ENCODE data around the gene HMOX2.

Gene HMOX2

DNA sequence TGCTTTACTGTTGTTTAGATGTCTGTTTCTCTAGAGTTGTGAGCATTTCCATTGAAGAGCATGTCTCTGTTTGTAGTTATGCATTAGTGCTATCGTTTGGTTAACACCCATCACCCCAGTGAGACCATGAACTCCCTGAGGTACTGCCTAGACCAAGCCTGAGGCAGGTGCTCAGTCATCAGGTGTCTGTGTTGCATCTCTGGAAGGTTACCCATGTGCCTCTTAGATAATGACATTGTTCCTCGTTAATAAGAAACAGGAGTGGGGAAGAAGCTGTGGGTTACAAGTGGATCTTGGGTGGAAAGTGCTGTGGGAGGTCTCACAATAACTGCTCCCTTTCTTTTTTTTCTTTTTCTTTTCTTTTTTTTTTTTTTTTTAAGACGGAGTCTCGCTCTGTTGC is 32.2 kb upstream of the HMOX2 start:
- Histone ChIP-seq H3K9me3 (ENCODE audit: control insufficient read depth in 2 of 2, low read length in 2 of 2) (no peaks in the 10 kb centered on the region), H3K27me3 (ENCODE audit: control insufficient read depth in 1 of 2, insufficient read depth in 2 of 2, low read length in 2 of 2) (no peaks in the 10 kb centered on the region), H3K36me3 (ENCODE audit: control insufficient read depth in 2 of 2, insufficient read depth in 2 of 2, low read length in 2 of 2) (peaks cover 62 to 66% of the 10 kb centered on the region in 2 donors), H3K9ac (ENCODE audit: low read length in 2 of 2) (no peak overlapping the region), H3K4me1 (ENCODE audit: control insufficient read depth, insufficient read depth, low read length) (no peaks in the 10 kb centered on the region), H3K27ac (ENCODE audit: low read length) (no peak overlapping the region), H3K4me3 (ENCODE audit: low read length in 2 of 2) (no peak overlapping the region)

DNA sequence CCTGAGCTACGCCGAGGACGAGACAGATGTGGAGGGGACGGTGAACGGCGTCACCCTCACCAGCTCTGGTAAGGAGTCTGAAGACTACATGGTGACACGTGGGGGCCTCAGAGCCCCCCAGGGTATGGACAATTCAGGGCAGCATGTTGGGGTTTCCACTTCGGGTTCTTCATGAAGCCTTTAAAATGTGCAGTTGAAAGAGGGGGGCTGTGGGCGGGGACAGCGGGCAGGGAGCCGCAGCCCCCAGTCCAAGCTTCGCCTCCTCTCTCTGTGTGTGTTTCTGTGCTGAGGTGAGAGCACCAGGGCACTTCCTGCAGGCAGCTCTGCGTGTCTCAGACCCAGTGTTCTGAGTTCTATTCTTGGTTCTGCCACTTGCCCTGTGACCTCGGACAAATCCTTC is 25.8 kb upstream of the HMOX2 start:
- Histone ChIP-seq H3K27me3 (ENCODE audit: control insufficient read depth in 1 of 2, insufficient read depth in 2 of 2, low read length in 2 of 2) (no peaks in the 10 kb centered on the region), H3K27ac (ENCODE audit: low read length) (no peak overlapping the region), H3K36me3 (ENCODE audit: control insufficient read depth in 2 of 2, insufficient read depth in 2 of 2, low read length in 2 of 2) (peaks cover 50 to 58% of the 10 kb centered on the region in 2 donors), H3K4me1 (ENCODE audit: control insufficient read depth, insufficient read depth, low read length) (no peaks in the 10 kb centered on the region), H3K9me3 (ENCODE audit: control insufficient read depth in 2 of 2, low read length in 2 of 2) (no peaks in the 10 kb centered on the region), H3K9ac (ENCODE audit: low read length in 2 of 2) (no peak overlapping the region), H3K4me3 (ENCODE audit: low read length in 2 of 2) (no peak overlapping the region)

DNA sequence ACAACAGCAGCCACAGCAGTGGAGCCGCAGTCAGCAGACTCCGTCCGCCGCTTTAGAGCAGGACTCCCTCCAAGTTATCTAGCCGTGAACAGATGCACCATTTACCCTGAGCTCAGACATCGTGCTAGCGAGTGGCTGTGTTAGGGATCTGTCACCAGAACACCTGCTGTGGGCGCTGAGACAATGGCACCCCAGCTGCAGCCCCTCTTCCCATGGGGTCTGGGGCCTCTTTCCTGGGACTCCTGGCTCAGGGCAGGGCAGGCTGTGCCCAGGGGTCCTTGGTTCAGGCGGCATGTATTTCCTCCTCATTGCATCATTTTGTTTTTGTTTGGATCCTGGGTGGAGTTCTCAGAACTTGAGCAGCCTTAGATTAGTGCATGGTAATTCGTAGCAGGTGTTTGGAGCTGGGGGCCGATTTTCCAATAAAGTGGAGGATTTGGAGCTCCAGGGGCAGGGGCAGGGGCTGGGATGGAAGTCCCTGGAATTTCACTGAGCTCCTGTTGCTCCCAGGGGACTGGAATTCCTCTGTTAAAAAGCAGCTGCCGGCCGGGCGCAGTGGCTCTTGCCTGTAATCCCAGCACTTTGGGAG is 25.2 kb upstream of the HMOX2 start:
- Histone ChIP-seq H3K36me3 (ENCODE audit: control insufficient read depth in 2 of 2, insufficient read depth in 2 of 2, low read length in 2 of 2) (peaks cover 55 to 59% of the 10 kb centered on the region in 2 donors), H3K4me1 (ENCODE audit: control insufficient read depth, insufficient read depth, low read length) (no peaks in the 10 kb centered on the region), H3K4me3 (ENCODE audit: low read length in 2 of 2) (no peak overlapping the region), H3K27me3 (ENCODE audit: control insufficient read depth in 1 of 2, insufficient read depth in 2 of 2, low read length in 2 of 2) (no peaks in the 10 kb centered on the region), H3K27ac (ENCODE audit: low read length) (no peak overlapping the region), H3K9me3 (ENCODE audit: control insufficient read depth in 2 of 2, low read length in 2 of 2) (no peaks in the 10 kb centered on the region), H3K9ac (ENCODE audit: low read length in 2 of 2) (no peak overlapping the region)

DNA sequence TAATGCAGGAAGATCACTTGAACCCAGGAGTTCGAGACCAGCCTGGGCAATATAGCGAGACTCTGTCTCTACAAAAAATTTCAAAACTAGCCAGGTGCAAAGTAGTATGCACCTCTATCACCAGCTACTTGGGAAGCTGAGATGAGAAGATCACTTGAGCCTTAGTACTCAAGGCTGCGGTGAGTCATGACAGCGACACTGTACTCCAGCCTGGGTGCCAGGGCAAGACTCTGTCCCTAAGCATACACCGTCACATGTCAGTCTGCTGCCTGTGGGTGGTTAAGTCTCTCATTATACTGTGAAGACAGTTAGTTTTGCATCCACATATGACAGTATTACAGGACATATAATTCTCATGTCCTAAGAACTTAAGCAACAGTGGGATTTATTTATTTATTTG is 23.5 kb upstream of the HMOX2 start:
- Histone ChIP-seq H3K9me3 (ENCODE audit: control insufficient read depth in 2 of 2, low read length in 2 of 2) (no peaks in the 10 kb centered on the region), H3K36me3 (ENCODE audit: control insufficient read depth in 2 of 2, insufficient read depth in 2 of 2, low read length in 2 of 2) (peaks cover 58 to 59% of the 10 kb centered on the region in 2 donors), H3K27me3 (ENCODE audit: control insufficient read depth in 1 of 2, insufficient read depth in 2 of 2, low read length in 2 of 2) (no peaks in the 10 kb centered on the region), H3K9ac (ENCODE audit: low read length in 2 of 2) (no peak overlapping the region), H3K4me3 (ENCODE audit: low read length in 2 of 2) (no peak overlapping the region), H3K4me1 (ENCODE audit: control insufficient read depth, insufficient read depth, low read length) (no peaks in the 10 kb centered on the region), H3K27ac (ENCODE audit: low read length) (no peak overlapping the region)

DNA sequence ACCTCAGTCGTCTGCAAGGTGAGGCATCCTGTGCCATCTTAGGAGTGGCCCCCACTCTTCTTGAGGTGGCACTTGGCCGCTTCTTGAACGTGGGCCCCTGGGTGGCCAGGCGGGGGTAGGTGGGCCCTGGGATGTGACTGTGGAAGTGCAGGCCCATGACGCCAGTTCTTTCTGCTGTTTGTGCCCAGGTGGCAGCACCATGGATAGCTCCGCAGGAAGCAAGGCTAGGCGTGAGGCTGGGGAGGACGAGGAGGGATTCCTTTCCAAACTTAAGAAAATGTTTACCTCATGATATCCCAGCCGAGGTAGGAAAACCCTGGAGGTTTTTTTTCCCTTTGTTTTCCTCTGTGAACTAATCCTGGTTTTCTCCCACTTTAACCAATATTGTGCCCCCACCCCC is 21.6 kb upstream of the HMOX2 start:
- H3K27ac ChIP-seq (ENCODE audit: low read length): no peak overlapping the region
- H3K9ac ChIP-seq (ENCODE audit: low read length in 2 of 2): no peak overlapping the region
- H3K27me3 ChIP-seq (ENCODE audit: control insufficient read depth in 1 of 2, insufficient read depth in 2 of 2, low read length in 2 of 2): no peaks in the 10 kb centered on the region
- H3K36me3 ChIP-seq (ENCODE audit: control insufficient read depth in 2 of 2, insufficient read depth in 2 of 2, low read length in 2 of 2): peaks cover 52 to 55% of the 10 kb centered on the region in 2 donors
- H3K4me3 ChIP-seq (ENCODE audit: low read length in 2 of 2): no peak overlapping the region
- H3K4me1 ChIP-seq (ENCODE audit: control insufficient read depth, insufficient read depth, low read length): no peaks in the 10 kb centered on the region
- no peaks in the 10 kb centered on the region for H3K9me3 ChIP-seq (ENCODE audit: control insufficient read depth in 2 of 2, low read length in 2 of 2)

DNA sequence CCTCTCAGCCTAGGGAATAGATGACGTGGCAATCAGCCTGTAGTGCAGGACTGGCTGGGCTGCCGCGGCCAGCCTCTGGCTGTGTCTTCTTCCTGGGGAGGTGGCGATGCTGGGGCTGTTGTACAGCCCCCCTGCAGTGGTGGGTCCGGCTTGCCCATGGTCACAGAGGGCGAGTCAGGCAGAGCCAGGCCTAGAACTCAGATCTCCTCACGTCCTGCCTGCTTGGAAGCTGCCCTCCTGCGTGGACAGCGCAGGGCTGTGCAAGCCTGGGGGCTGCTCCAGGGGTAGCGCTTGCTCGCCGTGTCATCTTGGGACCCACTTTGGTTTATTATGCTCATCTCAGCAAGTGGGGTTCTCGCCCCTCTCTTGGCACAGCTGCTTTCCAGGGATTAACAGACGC is 21.1 kb upstream of the HMOX2 start:
- no peaks in the 10 kb centered on the region for H3K4me1 ChIP-seq (ENCODE audit: control insufficient read depth, insufficient read depth, low read length)
- no peak overlapping the region for H3K27ac ChIP-seq (ENCODE audit: low read length)
- H3K36me3 ChIP-seq (ENCODE audit: control insufficient read depth in 2 of 2, insufficient read depth in 2 of 2, low read length in 2 of 2): peaks cover 50 to 54% of the 10 kb centered on the region in 2 donors
- no peak overlapping the region for H3K4me3 ChIP-seq (ENCODE audit: low read length in 2 of 2)
- no peaks in the 10 kb centered on the region for H3K9me3 ChIP-seq (ENCODE audit: control insufficient read depth in 2 of 2, low read length in 2 of 2)
- H3K9ac ChIP-seq (ENCODE audit: low read length in 2 of 2): no peak overlapping the region
- no peaks in the 10 kb centered on the region for H3K27me3 ChIP-seq (ENCODE audit: control insufficient read depth in 1 of 2, insufficient read depth in 2 of 2, low read length in 2 of 2)

DNA sequence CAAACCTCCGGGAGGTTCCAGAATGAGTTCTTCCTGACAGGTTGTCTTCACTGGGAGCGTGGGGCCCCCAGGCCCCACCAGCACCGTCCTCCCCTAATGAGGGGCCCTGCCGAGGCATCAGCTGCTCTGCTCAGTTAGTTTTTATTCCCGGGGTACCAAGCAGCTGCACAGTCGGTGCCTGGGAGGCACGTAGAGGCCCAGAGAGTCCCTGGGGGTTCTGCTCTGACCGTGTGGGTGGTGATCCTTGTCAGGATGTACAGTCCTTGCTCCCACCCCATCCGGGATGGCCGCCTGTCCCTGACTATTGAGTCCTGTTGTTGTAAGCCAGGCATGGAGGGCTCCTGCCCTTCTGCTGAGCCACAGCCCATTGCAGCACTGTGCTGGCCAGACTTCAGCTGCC is 20.2 kb upstream of the HMOX2 start:
- peaks cover 42 to 45% of the 10 kb centered on the region in 2 donors for H3K36me3 ChIP-seq (ENCODE audit: control insufficient read depth in 2 of 2, insufficient read depth in 2 of 2, low read length in 2 of 2)
- no peak overlapping the region for H3K27ac ChIP-seq (ENCODE audit: low read length)
- no peak overlapping the region for H3K9ac ChIP-seq (ENCODE audit: low read length in 2 of 2)
- no peaks in the 10 kb centered on the region for H3K4me1 ChIP-seq (ENCODE audit: control insufficient read depth, insufficient read depth, low read length)
- H3K4me3 ChIP-seq (ENCODE audit: low read length in 2 of 2): no peak overlapping the region
- no peaks in the 10 kb centered on the region for H3K27me3 ChIP-seq (ENCODE audit: control insufficient read depth in 1 of 2, insufficient read depth in 2 of 2, low read length in 2 of 2)
- no peaks in the 10 kb centered on the region for H3K9me3 ChIP-seq (ENCODE audit: control insufficient read depth in 2 of 2, low read length in 2 of 2)

DNA sequence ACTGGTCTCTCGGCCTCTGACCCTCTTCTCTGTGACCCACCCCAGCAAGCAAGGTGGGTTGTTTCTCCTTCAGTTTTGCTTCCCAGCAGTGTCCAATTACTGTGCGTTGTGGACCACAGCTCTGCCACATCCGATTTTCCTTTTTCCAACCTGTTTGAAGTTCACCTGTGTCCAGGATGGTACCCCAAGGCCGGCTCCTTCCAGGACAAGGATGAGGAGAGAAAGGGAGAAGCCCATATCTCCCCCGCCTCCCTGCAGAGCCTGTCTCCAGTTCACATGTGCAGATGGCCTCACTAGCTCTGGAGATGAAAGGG is 15.3 kb upstream of the HMOX2 start:
- Histone ChIP-seq H3K4me3 (ENCODE audit: low read length in 2 of 2) (no peak overlapping the region), H3K4me1 (ENCODE audit: control insufficient read depth, insufficient read depth, low read length) (no peaks in the 10 kb centered on the region), H3K27ac (ENCODE audit: low read length) (no peak overlapping the region), H3K9ac (ENCODE audit: low read length in 2 of 2) (no peak overlapping the region), H3K27me3 (ENCODE audit: control insufficient read depth in 1 of 2, insufficient read depth in 2 of 2, low read length in 2 of 2) (no peaks in the 10 kb centered on the region), H3K36me3 (ENCODE audit: control insufficient read depth in 2 of 2, insufficient read depth in 2 of 2, low read length in 2 of 2) (peaks cover 29 to 31% of the 10 kb centered on the region in 2 donors), H3K9me3 (ENCODE audit: control insufficient read depth in 2 of 2, low read length in 2 of 2) (no peaks in the 10 kb centered on the region)

DNA sequence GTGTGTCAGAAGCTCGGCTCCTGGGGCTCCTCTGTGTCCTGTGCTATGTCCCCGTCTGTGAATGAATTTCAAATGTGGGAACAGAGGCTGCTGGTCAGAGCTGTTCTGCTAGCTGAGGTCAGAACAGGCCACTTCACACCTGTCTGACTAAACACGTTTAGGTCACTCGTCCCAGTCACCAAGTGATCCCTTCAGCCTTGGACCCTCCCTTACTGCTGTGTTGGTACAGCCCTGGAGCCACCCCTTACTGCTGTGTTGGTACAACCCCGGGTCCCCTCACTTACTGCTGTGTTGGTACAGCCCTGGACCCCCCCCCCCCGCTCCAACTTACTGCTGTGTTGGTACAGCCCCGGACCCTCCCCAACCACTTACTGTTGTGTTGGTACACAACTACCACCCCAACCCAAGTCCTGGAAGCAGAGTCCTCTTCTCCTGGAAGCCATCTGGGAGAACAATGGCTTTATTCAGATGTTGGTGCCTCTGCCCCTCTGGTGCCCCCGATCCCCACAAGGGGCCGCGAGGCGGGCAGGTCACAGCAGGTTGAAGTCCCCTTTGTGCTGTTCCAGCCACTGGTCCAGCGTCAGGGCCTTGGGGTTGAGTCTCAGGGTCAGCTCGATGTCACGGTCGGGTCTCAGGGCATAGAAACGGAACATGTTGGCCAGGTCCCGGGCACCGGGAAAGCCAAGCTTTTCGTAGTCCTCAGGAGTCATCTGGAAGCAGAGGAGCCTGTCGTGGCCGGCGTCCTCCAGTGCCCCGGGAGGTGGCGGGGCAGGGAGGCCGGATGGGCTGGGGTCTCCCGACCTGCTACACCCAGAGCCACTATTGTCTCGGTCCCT is 14.7 kb upstream of the HMOX2 start:
- Histone ChIP-seq H3K4me3 (ENCODE audit: low read length in 2 of 2) (no peak overlapping the region), H3K9ac (ENCODE audit: low read length in 2 of 2) (no peak overlapping the region), H3K27ac (ENCODE audit: low read length) (no peak overlapping the region), H3K27me3 (ENCODE audit: control insufficient read depth in 1 of 2, insufficient read depth in 2 of 2, low read length in 2 of 2) (no peaks in the 10 kb centered on the region), H3K4me1 (ENCODE audit: control insufficient read depth, insufficient read depth, low read length) (no peaks in the 10 kb centered on the region), H3K9me3 (ENCODE audit: control insufficient read depth in 2 of 2, low read length in 2 of 2) (no peaks in the 10 kb centered on the region), H3K36me3 (ENCODE audit: control insufficient read depth in 2 of 2, insufficient read depth in 2 of 2, low read length in 2 of 2) (peaks cover 25 to 29% of the 10 kb centered on the region in 2 donors)

DNA sequence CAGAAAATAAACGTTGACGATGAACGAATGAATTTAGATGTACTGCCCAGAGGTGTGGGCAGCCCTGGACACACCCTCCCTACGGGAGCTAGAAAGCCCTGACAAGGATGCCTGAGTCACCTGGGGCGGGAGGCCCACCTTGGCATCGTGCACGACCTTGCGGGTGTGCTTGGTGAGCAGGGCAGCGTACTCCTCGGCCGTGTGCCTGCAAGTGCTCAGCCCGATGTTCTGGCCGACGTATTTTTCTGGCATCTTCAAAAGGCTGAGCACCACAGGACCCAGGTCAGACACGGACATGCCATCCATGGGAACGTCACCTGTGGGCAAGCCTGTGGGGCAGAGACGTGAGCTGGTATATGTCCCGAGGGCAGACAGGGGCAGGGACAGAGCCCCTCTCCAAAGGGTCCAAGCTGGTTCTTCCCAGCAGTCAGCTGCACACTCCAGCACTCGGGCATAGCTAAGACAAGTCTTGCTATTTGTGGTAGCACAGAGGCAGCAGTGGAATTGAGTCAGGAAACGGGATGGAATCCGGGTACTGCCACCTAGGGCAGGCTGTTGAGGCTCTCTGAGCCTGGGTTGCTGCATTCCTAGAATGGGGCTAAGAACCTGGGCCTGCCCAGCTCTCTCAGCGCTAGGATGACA is 12.6 kb upstream of the HMOX2 start:
- H3K9me3 ChIP-seq (ENCODE audit: control insufficient read depth in 2 of 2, low read length in 2 of 2): no peaks in the 10 kb centered on the region
- no peak overlapping the region for H3K27ac ChIP-seq (ENCODE audit: low read length)
- H3K27me3 ChIP-seq (ENCODE audit: control insufficient read depth in 1 of 2, insufficient read depth in 2 of 2, low read length in 2 of 2): no peaks in the 10 kb centered on the region
- H3K9ac ChIP-seq (ENCODE audit: low read length in 2 of 2): no peak overlapping the region
- no peaks in the 10 kb centered on the region for H3K4me1 ChIP-seq (ENCODE audit: control insufficient read depth, insufficient read depth, low read length)
- no peak overlapping the region for H3K4me3 ChIP-seq (ENCODE audit: low read length in 2 of 2)
- peaks cover 12 to 26% of the 10 kb centered on the region in 2 donors for H3K36me3 ChIP-seq (ENCODE audit: control insufficient read depth in 2 of 2, insufficient read depth in 2 of 2, low read length in 2 of 2)
